ENCODE data around the gene P2RX5.

P2RX5 gene

GRCh38 chr17:3682033-3682432, 13.9 kb downstream of the P2RX5 start:
- in situ Hi-C loops (cut with MboI; ENCODE audit: low sequenced_read_pairs): no loop called here

GRCh38 chr17:3681565-3681964, 14.4 kb downstream of the P2RX5 start:
- in situ Hi-C loops (cut with MboI; ENCODE audit: low sequenced_read_pairs): no loop called here

GRCh38 chr17:3681057-3681456, 14.9 kb downstream of the P2RX5 start:
- in situ Hi-C loops (cut with MboI; ENCODE audit: low sequenced_read_pairs): no loop called here

DNA sequence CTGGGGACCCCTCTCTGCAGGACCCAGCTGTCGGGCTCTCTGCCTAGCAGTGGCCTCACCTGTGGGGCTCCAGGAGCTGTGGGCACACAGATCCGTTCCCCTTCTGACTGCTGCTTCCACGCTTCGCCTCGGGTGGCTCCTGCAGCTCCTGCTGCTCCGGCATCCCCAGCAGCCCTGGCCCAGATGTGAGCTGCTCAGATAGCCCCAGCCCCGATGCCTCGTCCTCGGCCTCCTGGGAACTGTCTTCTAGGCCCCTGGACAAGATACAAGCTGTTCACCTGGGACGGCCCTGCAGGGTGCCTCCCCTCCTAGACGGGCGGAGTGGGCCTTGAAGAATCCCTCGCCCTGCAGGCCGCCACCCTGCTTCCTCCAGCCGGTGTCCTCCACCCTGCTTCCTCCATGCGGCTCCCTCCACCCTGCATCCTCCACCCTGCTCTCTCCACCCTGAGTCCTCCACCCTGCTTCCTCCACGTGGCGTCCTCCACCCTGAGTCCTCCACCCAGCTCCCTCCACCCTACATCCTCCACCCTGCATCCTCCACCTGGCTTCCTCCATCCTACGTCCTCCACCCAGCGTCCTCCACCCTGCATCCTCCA, 16.3 kb downstream of the P2RX5 start:
- in situ Hi-C loops (cut with MboI; ENCODE audit: low sequenced_read_pairs): no loop called here

GRCh38 chr17:3678821-3679530, 17.0 kb downstream of the P2RX5 start:
- in situ Hi-C loops (cut with MboI; ENCODE audit: low sequenced_read_pairs): no loop called here

DNA sequence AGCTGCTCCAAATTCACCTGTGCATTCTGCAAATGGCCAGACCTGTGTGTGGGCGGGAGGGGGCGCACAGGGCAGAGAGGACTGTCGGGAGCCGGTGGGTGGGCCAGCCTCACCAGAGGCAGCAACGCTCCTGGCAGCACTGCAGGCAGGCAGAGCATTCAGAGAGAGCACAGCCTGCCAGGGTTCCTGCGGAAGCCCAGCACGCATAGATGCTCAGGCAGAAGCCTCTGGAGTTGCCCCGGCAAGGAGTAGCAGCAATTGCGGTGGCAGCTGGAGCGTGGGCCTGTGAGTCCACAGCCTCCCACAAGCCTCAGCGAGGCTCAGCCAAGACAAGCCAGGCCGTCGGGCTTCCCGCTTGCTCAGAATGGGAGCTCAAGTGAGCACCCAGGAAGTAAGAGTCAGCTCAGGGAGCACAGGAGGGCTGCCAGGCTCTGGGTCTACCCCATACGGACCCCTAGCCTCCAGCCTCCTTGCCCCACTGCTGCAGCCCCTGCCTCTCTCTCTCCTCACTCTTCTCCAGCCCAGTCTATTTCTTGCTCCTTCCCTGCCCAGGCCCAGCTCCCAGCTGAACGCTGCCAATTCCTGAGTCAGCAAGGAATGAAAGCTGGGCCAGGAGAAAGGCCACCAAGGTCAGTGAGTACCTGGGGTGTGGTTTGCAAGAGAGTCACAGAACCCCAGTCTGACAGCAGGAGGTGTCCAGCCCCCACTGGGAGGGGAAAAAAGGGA, 17.7 kb downstream of the P2RX5 start:
- in situ Hi-C loops (cut with MboI; ENCODE audit: low sequenced_read_pairs): no loop called here

GRCh38 chr17:3675886-3676285, 20.1 kb downstream of the P2RX5 start:
- in situ Hi-C loops (cut with MboI; ENCODE audit: low sequenced_read_pairs): no loop called here

GRCh38 chr17:3672571-3672970, 23.4 kb downstream of the P2RX5 start:
- in situ Hi-C loops (cut with MboI; ENCODE audit: low sequenced_read_pairs): no loop called here

- in situ Hi-C loops (cut with MboI; ENCODE audit: low sequenced_read_pairs): no loop called here
These were observed 26.4 kb downstream of the P2RX5 start for GRCh38 chr17:3669548-3669947.

DNA sequence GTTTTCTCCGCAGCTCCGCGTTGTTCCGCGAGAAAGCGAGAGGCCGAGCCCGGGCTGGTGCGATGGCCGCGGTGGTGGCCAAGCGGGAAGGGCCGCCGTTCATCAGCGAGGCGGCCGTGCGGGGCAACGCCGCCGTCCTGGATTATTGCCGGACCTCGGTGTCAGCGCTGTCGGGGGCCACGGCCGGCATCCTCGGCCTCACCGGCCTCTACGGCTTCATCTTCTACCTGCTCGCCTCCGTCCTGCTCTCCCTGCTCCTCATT, 26.9 kb downstream of the P2RX5 start:
- in situ Hi-C loops (cut with MboI; ENCODE audit: low sequenced_read_pairs): no loop called here

- in situ Hi-C loops (cut with MboI; ENCODE audit: low sequenced_read_pairs): no loop called here
These were observed 27.5 kb downstream of the P2RX5 start, which contains the start of the genes EMC6 and TAX1BP3 for GRCh38 chr17:3668279-3669084. EMC6 (plus strand) TSS chr17:3668812; CDS start chr17:3669147, 335 bp downstream. TAX1BP3 (minus strand) TSS chr17:3668578; CDS start chr17:3668526, 52 bp downstream.

DNA sequence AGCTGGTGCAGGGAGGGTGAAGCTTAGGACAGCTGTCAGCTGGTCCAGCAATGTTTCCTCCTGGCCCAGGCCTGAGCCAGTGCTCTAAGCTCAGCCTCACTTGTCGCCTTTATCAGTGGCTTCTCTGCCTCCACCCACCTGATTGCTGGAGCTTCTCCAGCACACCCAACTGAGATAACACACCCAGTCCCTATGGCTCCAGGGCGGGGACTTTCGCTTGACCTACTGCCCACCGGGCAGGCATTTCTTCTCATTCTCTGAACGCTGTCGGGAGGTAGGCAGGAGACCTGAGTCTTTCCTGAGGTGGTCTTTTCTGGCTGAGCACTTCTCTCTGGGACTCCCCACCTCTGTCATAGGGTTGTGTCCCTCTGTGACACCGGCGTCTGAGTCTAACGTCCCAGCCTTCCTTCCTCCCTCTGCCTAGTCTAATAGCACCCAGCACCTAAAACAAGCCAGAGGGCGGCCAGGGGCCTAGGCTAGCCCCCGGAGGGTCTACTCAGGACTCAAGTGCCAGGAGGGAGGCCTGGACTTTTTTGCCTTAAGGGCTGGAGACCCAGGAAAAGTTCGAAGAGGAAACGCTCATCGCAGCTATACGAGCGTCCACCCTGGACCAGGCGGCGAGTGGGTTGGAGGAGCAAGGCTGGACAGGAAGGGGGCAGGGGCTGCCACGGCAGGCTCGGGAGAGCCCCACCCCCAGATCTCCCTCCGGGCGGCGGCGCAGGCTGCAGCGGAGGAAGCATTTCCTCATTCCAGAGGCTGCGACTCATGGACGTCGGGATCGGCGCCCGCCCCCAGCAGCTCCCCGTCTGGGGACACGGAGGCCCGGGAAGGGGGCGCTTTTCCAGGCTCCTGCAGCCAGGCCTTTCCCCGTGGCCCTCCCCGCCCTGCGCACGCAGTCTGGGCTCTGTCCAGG, 28.3 kb downstream of the P2RX5 start:
- in situ Hi-C loops (cut with MboI; ENCODE audit: low sequenced_read_pairs): no loop called here

GRCh38 chr17:3666516-3666915, 29.4 kb downstream of the P2RX5 start:
- in situ Hi-C loops (cut with MboI; ENCODE audit: low sequenced_read_pairs): no loop called here

GRCh38 chr17:3665834-3666233, 30.1 kb downstream of the P2RX5 start:
- in situ Hi-C loops (cut with MboI; ENCODE audit: low sequenced_read_pairs): no loop called here

GRCh38 chr17:3663102-3664011, 32.6 kb downstream of the P2RX5 start:
- in situ Hi-C loops (cut with MboI; ENCODE audit: low sequenced_read_pairs): no loop called here

DNA sequence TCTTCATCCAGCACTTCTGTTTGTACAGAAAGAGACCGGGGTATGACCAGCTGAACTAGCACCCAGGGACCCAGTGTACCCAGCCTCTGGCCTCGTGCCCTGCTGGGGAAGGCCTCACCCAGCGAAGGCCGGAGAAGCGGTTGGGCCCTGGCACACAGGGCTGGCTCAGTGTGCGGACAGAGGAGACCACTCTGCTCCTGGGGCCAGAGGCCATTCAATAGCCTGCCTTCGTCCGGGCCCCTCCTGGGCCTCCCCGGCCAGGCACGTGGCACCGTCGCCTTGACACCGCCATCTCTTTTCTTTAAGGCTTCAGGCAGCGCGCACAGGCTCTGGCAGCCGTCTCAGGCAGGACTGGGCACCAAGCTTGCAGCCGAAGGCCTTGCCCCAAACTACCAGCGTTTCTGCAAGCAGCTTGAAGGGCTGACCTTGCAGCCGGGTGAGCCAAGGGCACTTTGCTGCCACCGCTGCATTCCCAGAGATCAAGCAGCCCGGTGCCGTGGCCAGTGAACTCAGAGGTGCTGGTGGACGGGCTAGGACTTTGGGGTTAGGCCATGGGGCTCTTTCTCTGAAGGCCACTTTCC, 35.6 kb downstream of the P2RX5 start:
- in situ Hi-C loops (cut with MboI; ENCODE audit: low sequenced_read_pairs): no loop called here

- in situ Hi-C loops (cut with MboI; ENCODE audit: low sequenced_read_pairs): no loop called here
These were observed 36.3 kb downstream of the P2RX5 start for GRCh38 chr17:3659541-3660111.

DNA sequence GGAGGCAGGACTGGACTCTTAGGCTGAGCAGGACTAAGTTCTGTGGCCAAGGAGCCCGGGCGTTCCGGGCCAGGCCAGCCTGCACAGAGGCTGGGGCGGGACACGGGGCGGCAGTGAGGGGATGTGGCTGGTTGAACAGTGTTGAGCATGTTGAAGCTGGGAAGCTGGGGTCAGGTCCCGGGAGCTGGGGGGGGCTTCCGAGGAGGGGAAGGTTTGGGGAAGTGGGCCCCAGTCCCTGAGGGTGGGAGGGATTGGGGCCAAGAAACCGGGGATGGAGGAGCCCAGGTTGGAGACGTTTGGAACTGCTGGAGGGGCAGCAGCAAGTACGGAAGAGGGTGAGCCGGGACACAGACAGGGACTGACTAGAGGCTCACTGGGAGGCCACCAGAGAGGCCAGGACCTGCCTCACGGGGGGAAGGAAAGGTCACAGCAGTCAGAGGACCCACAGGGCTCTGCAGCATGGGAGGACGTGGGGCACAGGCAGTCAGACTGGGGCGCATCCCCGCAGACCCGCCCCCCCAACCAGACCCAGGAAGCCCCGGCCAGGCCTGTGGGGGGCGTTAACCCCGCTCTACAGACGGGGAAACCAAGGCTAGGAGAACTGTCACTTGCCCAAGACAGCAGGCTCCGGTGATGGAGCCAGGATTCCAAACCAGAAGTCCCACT, 37.0 kb downstream of the P2RX5 start:
- in situ Hi-C loops (cut with MboI; ENCODE audit: low sequenced_read_pairs): no loop called here
